Keratinocyte (primary cell): Measurements from ENCODE around the gene PIP4K2A. TPM values are rescaled to one million over a fixed set of nuclear protein-coding genes. Genes with fewer than 3 reads are reported as not detected.

Experiments
- DNase-seq: peaks from one replicate; pipeline ENCODE4 v3.0.0-alpha.2; 2011; ENCODE audit warnings: low read depth, missing footprints, low spot score
- FAIRE-seq: peaks from 2 replicates; lab custom pipeline; 2011; peaks lifted over from hg19 to GRCh38; lab: Jason Lieb, UNC
- H2AFZ ChIP-seq: 2 replicates; pipeline ENCODE4 v1.6.0; 2012; ENCODE audit warnings: low read length, control low read depth, inconsistent platforms; ENCODE audit not compliant: control insufficient read depth
- H3K27ac ChIP-seq: 2 replicates; pipeline ENCODE4 v1.5.1; 2011; ENCODE audit warnings: low read length; ENCODE audit not compliant: control insufficient read depth, insufficient read depth
- H3K27me3 ChIP-seq: 3 replicates; pipeline ENCODE4 v1.6.0; 2011; ENCODE audit warnings: low read length; ENCODE audit not compliant: control insufficient read depth, insufficient read depth; ENCODE audit errors: extremely low read depth
- H3K36me3 ChIP-seq, 2 experiments: 2 replicates in 1 of 2; 3 replicates in 1 of 2; pipeline ENCODE4 v1.5.1; 2011; ENCODE audit warnings: low read length in 2 of 2, mild to moderate bottlenecking in 1 of 2; ENCODE audit not compliant: control insufficient read depth in 2 of 2, insufficient read depth in 2 of 2; ENCODE audit errors: extremely low read depth in 1 of 2
- H3K4me1 ChIP-seq: 3 replicates; pipeline ENCODE4 v1.5.1; 2011; ENCODE audit warnings: low read length; ENCODE audit not compliant: control insufficient read depth, insufficient read depth; ENCODE audit errors: extremely low read depth
- H3K4me2 ChIP-seq: 3 replicates; pipeline ENCODE4 v1.6.0; 2011; ENCODE audit warnings: low read depth, low read length; ENCODE audit not compliant: control insufficient read depth, insufficient read depth; ENCODE audit errors: extremely low read depth
- H3K4me3 ChIP-seq, 3 experiments: fragments of 200-600 bp in 1 of 3; sonication (generic) in 1 of 3; 2 replicates in 2 of 3; 3 replicates in 1 of 3; pipeline ENCODE4 v1.5.1; 2011 to 2016; ENCODE audit warnings: low read length in 3 of 3, mild to moderate bottlenecking in 3 of 3, control low read depth in 2 of 3, inconsistent platforms in 1 of 3, low read depth in 1 of 3, mixed read lengths in 1 of 3, mixed run types in 1 of 3, moderate library complexity in 1 of 3; ENCODE audit not compliant: control insufficient read depth in 2 of 3, insufficient read depth in 2 of 3; ENCODE audit errors: extremely low read depth in 1 of 3
- H3K79me2 ChIP-seq: 2 replicates; pipeline ENCODE4 v1.6.0; 2012; ENCODE audit warnings: low read length; ENCODE audit not compliant: control insufficient read depth, insufficient read depth
- H3K9ac ChIP-seq: 3 replicates; pipeline ENCODE4 v1.6.0; 2011; ENCODE audit warnings: low read length; ENCODE audit not compliant: control insufficient read depth, insufficient read depth; ENCODE audit errors: extremely low read depth
- H3K9me1 ChIP-seq: 3 replicates; pipeline ENCODE4 v1.6.0; 2011; ENCODE audit warnings: low read length; ENCODE audit not compliant: control insufficient read depth, insufficient read depth; ENCODE audit errors: extremely low read depth
- H3K9me3 ChIP-seq: 2 replicates; pipeline ENCODE4 v1.5.1; 2012; ENCODE audit warnings: low read depth, low read length; ENCODE audit not compliant: control insufficient read depth
- H4K20me1 ChIP-seq: 3 replicates; pipeline ENCODE4 v1.6.0; 2011; ENCODE audit warnings: low read length; ENCODE audit not compliant: control insufficient read depth, insufficient read depth; ENCODE audit errors: extremely low read depth
- CTCF ChIP-seq, 3 experiments: IDR thresholded peaks in 1 of 3; conservative IDR thresholded peaks in 1 of 3; optimal IDR thresholded peaks in 1 of 3; 2 replicates in 2 of 3; 3 replicates in 1 of 3; pipeline versions ENCODE3 to v1.5.1; 2011; ENCODE audit warnings: low read length in 3 of 3, mild to moderate bottlenecking in 3 of 3, moderate library complexity in 2 of 3, control low read depth in 1 of 3, inconsistent platforms in 1 of 3; ENCODE audit not compliant: insufficient read depth in 2 of 3; ENCODE audit errors: extremely low read depth in 1 of 3
- EZH2 ChIP-seq: IDR thresholded peaks from one replicate; pipeline ENCODE4 v1.6.1; 2012; ENCODE audit warnings: inconsistent platforms, mild to moderate bottlenecking, low read length, moderate library complexity
- dilution Hi-C: fragments of 300-500 bp; cut with MboI; formaldehyde crosslinking; loops from one replicate; pipeline ENCODE4 v1.7.0; 2020; ENCODE audit warnings: low sequenced_read_pairs; ENCODE audit not compliant: extremely low pct_ligation_motif_present
- polyA plus RNA-seq, 5 experiments: library from polyadenylated mRNA; depleted of rRNA in 3 of 5; stranded (reverse) in 3 of 5; stranded (forward) in 1 of 5; unstranded in 1 of 5; fragments of >200 nt; gene quantifications; 1 replicate in 1 of 5; 2 replicates in 3 of 5; 3 replicates in 1 of 5; pipeline versions ENCODE4 v1.2.1 to v1.2.3, GENCODE V29; 2011 to 2012; ENCODE audit warnings: missing spikeins in 2 of 5, low read depth in 1 of 5, low replicate concordance in 1 of 5

The PIP4K2A gene
- polyA plus RNA-seq, 1 donor (not counting 4 experiments of a cell fraction or from before 2014, with no cell fraction given): 15.5 TPM

- Histone ChIP-seq H3K4me3 (no peak overlapping the region), H3K27ac (no peak overlapping the region), H3K79me2 (no peaks in the 10 kb centered on the region), H3K4me1 (no peaks in the 10 kb centered on the region), H3K27me3 (no peaks in the 10 kb centered on the region), H3K9me3 (no peaks in the 10 kb centered on the region), H3K9ac (no peak overlapping the region), H2AFZ (no peak overlapping the region), H3K9me1 (no peaks in the 10 kb centered on the region), H4K20me1 (no peaks in the 10 kb centered on the region), H3K4me2 (no peak overlapping the region), H3K36me3 (no peaks in the 10 kb centered on the region)
- DNase-seq (no peak), FAIRE-seq (no peak)
- dilution Hi-C loops: no loop called here
- no peak for TF ChIP-seq CTCF (optimal IDR thresholded peaks at IDR 0.05 in 1 of 3, IDR thresholded peaks at IDR 0.05 in 1 of 3, conservative IDR thresholded peaks at IDR 0.05 in 1 of 3; ENCODE audit: extremely low read depth in 1 of 3, insufficient read depth in 2 of 3, low read length in 3 of 3)
- no peak for TF ChIP-seq EZH2
These were observed 12.7 kb upstream of the PIP4K2A start for GRCh38 chr10:22727112-22727511.

- Histone ChIP-seq H3K9ac (no peak overlapping the region), H3K9me1 (no peaks in the 10 kb centered on the region), H3K4me3 (no peak overlapping the region), H3K4me2 (no peak overlapping the region), H3K4me1 (no peaks in the 10 kb centered on the region), H3K36me3 (no peaks in the 10 kb centered on the region), H3K27me3 (no peaks in the 10 kb centered on the region), H3K79me2 (no peaks in the 10 kb centered on the region), H4K20me1 (no peaks in the 10 kb centered on the region), H2AFZ (no peak overlapping the region), H3K9me3 (no peaks in the 10 kb centered on the region), H3K27ac (no peak overlapping the region)
- dilution Hi-C loops: no loop called here
- TF ChIP-seq EZH2 (no peak), CTCF (optimal IDR thresholded peaks at IDR 0.05 in 1 of 3, IDR thresholded peaks at IDR 0.05 in 1 of 3, conservative IDR thresholded peaks at IDR 0.05 in 1 of 3; ENCODE audit: extremely low read depth in 1 of 3, insufficient read depth in 2 of 3, low read length in 3 of 3) (no peak)
- no peak for FAIRE-seq
- DNase-seq: no peak
These were observed 10.4 kb upstream of the PIP4K2A start for GRCh38 chr10:22724773-22725172.
